Subcutaneous adipose tissue (tissue), 4 donors: ENCODE measurements around the gene TIMP1. TPM values are rescaled to one million over a fixed set of nuclear protein-coding genes. Genes with fewer than 3 reads are reported as not detected.

Source experiments
- total RNA-seq, 4 donors: library from RNA; depleted of rRNA; stranded (reverse); fragments of >200 nt; gene quantifications; one replicate each; pipeline ENCODE4 v1.1.0, GENCODE V29; 2016
- TF ChIP-seq, protein P1 (sequence below): fragments of 450-650 bp; IDR thresholded peaks from one replicate; pipeline ENCODE4 v1.5.1; 2016; ENCODE audit warnings: low read depth, mild to moderate bottlenecking, control low read depth, antibody characterized with exemption, moderate library complexity

TIMP1 gene
- total RNA-seq, 4 donors from 2014 or later: 31.5 to 245 (median 102) TPM

DNA sequence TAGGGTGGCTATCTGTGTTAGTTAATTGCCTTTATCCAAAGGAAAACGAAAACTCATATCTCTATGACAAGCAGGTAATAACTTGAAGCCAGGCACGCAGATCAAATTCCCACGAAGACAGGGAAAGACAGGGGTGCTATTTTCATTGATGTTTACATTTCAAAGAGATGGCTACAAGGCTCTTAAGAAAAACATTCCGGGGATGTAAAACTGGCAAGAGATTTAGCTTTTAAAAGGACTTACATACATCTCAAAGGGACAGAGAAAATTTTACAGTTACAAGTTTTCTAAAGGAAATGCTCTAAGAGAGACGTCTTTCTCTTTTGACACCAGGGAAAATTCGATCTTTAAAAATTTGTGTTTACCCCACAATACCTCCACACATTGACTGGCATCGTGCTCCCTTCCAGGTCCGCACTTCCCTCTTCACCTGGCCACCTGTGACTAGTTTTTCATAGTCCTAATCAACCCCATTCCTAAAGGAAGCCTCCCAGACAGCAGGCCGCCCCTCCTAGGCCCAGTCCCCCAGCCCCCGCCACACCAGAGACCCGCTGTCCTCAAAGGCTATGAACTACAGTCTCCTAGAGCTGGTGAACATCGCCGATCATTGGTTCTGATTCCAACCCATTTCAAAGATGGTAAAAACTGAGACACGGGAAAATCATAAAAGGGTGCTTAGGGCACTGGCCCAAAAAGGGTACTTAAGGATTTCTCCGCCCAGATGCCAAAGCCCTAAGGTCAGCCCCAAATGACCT lies 21.9 kb upstream of the TIMP1 start:
- TF ChIP-seq, protein P1, sequence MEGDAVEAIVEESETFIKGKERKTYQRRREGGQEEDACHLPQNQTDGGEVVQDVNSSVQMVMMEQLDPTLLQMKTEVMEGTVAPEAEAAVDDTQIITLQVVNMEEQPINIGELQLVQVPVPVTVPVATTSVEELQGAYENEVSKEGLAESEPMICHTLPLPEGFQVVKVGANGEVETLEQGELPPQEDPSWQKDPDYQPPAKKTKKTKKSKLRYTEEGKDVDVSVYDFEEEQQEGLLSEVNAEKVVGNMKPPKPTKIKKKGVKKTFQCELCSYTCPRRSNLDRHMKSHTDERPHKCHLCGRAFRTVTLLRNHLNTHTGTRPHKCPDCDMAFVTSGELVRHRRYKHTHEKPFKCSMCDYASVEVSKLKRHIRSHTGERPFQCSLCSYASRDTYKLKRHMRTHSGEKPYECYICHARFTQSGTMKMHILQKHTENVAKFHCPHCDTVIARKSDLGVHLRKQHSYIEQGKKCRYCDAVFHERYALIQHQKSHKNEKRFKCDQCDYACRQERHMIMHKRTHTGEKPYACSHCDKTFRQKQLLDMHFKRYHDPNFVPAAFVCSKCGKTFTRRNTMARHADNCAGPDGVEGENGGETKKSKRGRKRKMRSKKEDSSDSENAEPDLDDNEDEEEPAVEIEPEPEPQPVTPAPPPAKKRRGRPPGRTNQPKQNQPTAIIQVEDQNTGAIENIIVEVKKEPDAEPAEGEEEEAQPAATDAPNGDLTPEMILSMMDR: no peak

DNA sequence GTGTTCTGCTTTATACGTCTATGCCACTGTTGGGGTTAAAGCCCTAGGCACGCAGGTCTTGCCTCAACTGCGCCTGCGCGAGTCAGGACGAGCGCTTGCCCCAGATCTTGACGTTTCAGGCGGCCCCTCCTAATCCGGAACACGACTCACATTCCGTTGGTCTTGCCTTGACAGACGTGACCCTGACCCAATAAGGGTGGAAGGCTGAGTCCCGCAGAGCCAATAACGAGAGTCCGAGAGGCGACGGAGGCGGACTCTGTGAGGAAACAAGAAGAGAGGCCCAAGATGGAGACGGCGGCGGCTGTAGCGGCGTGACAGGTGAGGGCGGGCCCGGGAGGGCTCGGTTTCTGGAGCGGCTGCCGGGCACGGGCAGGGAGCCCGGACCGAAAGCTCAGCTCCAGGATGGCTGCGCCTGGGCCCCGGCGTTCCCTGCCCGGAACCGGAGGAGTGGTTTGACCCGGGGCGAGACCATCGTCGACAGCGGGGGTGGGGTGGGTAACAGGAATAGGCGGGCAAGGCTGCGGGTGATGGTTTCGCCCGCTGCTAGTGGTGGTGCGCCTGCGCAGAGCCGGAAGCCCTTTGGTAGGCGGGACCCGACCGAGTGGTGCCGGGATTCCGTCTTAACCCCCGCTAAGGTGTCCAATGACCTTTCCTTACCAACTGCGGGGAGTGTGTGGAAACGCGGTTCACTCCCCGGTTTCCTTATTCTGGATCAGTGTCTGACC lies 21.1 kb upstream of the TIMP1 start, which contains the start of gene ARAF:
TSS of gene ARAF (plus strand) at position 272 of the 725 bp plus-strand sequence. CDS start 1,763 bp downstream, outside the sequence.
- TF ChIP-seq, protein P1: no peak

DNA sequence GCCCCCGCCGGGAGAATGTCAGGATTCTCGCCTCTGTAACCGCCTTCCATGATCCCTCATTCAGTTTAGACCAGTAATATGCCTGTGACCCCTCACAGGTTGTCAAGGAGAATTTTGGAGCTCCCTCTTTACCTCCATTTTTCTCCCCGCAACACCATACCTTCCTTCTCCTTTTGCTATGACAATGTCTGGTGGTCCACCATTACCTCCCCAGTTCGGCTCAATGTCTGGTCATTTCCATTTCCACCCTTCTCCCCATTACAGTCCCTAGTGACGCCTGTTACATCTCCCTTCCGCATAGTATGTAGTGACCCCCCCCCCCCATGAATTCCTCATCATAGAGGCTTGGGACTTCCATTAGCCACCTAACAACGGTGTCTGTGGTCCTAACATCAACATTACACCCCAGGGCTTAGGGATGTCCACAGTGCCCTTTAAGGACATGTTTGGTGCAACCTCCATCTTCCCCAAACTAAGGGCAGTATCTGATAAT lies 20.5 kb upstream of the TIMP1 start:
- TF ChIP-seq, protein P1: no peak

DNA sequence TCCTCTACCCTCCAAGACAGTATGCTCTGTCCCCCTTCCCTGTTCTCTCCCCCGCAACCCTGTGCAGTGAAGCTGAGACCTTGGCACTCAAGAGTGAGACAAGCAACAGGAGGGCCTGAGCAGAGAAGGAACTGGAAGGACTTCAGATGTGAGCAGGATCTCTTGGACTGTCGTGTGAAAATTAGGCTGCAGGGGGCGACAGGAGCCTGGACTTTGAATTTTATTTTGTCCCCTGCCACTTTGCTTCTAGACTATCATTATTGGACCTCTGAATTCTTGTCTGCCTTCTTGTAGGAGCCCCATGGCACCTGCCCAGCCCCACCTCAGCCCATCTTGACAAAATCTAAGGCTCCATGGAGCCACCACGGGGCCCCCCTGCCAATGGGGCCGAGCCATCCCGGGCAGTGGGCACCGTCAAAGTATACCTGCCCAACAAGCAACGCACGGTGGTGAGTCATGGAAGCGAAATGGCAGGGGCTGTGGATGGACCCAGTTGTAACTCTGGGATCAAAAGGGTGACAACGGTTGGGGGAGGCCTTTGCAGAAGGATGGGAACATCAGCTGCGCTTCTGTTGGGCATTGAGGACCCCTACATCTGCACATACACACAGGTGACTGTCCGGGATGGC lies 19.5 kb upstream of the TIMP1 start:
- TF ChIP-seq, protein P1: no peak

DNA sequence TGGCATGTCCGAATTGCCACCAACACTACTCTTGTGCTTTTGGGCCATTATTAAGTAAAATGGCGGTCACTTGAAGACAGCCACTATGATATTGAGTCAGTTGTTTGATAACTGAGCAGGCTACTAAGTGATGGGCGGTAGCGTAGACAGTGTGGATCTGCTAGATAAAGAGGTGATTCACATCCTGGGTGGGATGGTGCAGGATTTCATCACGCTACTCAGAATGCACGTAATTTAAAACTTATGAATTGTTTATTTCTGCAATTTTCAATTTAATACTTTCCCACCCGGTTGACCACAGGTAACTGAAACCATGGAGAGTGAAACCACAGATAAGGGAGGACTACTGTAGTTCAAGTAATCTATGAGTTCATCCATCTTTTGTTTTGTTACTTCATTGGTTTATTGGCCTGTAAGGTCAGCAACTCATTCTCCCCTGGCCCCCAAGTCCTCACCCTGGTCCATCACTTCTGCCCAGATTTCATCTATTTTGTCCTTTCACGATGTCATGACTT lies 18.4 kb upstream of the TIMP1 start:
- TF ChIP-seq, protein P1: no peak

DNA sequence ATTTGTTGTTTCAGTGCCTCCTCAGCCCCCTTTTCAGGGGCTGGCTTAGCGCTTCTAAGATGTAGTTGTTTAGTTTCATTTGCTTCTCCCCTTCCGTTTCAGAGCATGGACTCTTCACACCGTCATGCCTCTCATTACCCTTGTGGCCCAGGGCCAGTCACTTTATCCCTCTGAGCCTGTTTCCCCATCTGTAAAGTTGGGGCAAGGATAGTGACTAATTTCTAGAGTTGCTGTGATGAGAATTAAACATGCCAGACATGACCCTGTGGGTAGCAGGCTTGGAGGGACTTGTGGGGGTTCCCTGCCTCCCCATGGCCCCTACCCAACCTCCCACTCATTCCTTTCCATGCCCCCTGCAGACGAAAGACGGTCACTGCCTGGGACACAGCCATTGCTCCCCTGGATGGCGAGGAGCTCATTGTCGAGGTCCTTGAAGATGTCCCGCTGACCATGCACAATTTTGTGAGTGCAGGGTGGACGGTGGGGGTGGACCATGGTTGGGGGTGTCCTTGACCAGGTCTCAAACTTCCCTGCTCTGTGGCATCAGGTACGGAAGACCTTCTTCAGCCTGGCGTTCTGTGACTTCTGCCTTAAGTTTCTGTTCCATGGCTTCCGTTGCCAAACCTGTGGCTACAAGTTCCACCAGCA lies 17.7 kb upstream of the TIMP1 start:
- TF ChIP-seq, protein P1: no peak
